Chondrocyte (in vitro differentiated cells): ENCODE results near the gene MYDGF. TPM values are rescaled to one million over a fixed set of nuclear protein-coding genes. Genes with fewer than 3 reads are reported as not detected.

ENCODE experiments used
- DNase-seq: peaks from one replicate; pipeline ENCODE4 v3.0.0; 2021; ENCODE audit warnings: mixed read lengths, low spot score
- H3K27ac Mint-ChIP-seq: one replicate; pipeline ENCODE4 v1.8.0; 2021; ENCODE audit warnings: mild to moderate bottlenecking, moderate library complexity, mixed read lengths; ENCODE audit not compliant: unreplicated experiment
- H3K27me3 Mint-ChIP-seq: 2 replicates; pipeline ENCODE4 v1.8.0; 2021; ENCODE audit warnings: low read depth, mixed read lengths
- H3K36me3 Mint-ChIP-seq: 2 replicates; pipeline ENCODE4 v1.8.0; 2021; ENCODE audit warnings: low read depth, mixed read lengths
- H3K4me1 Mint-ChIP-seq: 2 replicates; pipeline ENCODE4 v1.8.0; 2021; ENCODE audit warnings: low read depth, mild to moderate bottlenecking, mixed read lengths
- H3K4me3 Mint-ChIP-seq: one replicate; pipeline ENCODE4 v1.8.0; 2021; ENCODE audit warnings: mild to moderate bottlenecking, moderate library complexity, mixed read lengths; ENCODE audit not compliant: unreplicated experiment
- H3K9me3 Mint-ChIP-seq: 2 replicates; pipeline ENCODE4 v1.8.0; 2021; ENCODE audit warnings: low read depth, mixed read lengths
- total RNA-seq: library from RNA; stranded (reverse); gene quantifications from 3 replicates; pipeline ENCODE4 v1.2.1, GENCODE V29; 2021
- TF ChIP-seq, protein P1 (sequence below): fragments of 200-600 bp; sonication (generic); IDR thresholded peaks from 2 replicates; pipeline ENCODE4 v1.5.0; 2021; ENCODE audit warnings: antibody characterized with exemption, mild to moderate bottlenecking, moderate library complexity

The MYDGF gene
- total RNA-seq, 1 donor from 2014 or later: 124 TPM

DNA sequence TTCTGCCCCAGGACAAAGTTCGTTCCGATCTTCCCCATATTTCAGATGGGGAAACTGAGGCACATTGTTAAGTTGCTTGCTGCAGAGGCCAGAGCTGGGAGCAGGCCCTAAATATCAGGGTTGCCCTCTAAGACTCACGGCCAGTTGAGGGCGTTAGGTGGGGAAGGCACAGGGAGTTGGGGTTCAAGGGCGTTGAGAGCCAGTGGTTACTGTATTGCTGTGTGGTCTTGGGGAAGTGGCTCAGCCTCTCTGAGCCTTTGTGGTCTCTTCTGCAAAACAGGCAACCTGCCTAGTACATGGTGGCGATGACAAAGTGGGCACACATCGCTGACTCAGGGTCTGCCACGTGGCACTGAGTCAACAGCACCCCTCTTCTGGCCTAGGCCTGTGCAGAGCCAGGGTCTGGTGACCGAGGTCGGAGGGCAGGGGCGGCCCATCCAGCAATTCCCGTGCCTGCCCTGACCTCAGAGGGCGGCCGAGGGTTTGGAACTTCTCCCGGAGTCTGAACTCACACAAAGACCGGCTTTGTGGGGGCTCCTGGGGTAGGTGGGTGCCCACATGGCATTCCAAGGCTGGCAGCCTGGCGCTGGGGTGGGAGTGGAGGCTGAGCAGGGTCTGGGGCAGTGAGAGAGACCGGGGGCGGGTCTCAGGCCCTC lies 20.6 kb downstream of the MYDGF start:
- Mint-ChIP-seq H3K9me3 (no peaks in the 10 kb centered on the region), H3K27me3 (no peaks in the 10 kb centered on the region), H3K36me3 (no peaks in the 10 kb centered on the region), H3K4me3 (no peak overlapping the region), H3K27ac (no peak overlapping the region), H3K4me1 (peaks cover 5% of the 10 kb centered on the region)
- TF ChIP-seq, protein P1, sequence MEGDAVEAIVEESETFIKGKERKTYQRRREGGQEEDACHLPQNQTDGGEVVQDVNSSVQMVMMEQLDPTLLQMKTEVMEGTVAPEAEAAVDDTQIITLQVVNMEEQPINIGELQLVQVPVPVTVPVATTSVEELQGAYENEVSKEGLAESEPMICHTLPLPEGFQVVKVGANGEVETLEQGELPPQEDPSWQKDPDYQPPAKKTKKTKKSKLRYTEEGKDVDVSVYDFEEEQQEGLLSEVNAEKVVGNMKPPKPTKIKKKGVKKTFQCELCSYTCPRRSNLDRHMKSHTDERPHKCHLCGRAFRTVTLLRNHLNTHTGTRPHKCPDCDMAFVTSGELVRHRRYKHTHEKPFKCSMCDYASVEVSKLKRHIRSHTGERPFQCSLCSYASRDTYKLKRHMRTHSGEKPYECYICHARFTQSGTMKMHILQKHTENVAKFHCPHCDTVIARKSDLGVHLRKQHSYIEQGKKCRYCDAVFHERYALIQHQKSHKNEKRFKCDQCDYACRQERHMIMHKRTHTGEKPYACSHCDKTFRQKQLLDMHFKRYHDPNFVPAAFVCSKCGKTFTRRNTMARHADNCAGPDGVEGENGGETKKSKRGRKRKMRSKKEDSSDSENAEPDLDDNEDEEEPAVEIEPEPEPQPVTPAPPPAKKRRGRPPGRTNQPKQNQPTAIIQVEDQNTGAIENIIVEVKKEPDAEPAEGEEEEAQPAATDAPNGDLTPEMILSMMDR: no peak
- DNase-seq: no peak

DNA sequence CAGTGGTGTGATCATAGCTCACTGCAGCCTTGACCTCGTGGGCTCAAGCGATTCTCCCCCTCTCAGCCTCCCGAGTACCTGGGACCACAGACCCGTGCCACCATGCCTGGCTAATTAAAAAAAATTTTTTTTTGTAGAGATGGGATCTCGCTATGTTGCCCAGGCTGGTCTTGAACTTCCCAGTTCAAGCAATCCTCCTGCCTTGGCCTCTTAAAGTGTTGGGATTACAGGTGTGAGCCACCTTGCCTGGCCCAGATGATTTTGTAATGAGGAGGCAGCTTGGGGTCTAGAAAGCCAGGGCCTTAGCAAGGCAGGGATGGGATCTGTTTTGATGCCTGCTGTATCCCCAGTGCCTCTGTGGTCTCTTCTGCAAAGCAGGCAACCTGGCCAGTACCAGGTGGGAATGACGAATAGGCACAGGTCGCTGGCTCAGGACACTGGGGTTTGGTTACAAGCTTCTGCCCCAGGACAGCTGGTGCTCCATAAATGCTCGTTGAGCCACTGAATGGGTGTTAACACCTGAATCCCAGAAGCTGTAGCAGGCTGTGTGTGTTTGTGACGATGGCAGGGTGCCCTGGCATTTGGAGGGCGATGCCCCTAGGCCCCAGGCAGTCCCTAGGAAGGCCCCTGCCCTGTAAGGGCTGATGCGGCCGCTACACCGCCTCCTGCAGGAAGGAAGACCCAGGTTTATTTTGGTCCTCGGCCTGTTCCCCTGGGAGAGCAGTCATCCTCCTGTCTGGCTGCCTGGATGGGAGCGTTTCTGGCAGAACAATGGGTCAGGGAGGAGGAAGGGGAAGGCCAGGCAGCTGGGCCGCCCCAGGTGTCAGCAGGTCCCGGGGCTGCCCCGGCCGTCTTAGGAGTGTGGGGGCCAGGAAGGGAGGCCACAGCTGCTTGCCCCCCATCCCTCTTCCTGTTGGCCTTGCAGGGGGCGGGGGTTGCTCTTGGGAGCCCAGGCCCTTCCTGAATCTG lies 22.2 kb downstream of the MYDGF start:
- Mint-ChIP-seq H3K27me3 (no peaks in the 10 kb centered on the region), H3K4me3 (no peak overlapping the region), H3K36me3 (no peaks in the 10 kb centered on the region), H3K4me1 (peaks cover 5% of the 10 kb centered on the region), H3K27ac (no peak overlapping the region), H3K9me3 (no peaks in the 10 kb centered on the region)
- TF ChIP-seq, protein P1: peak; percentile 65
- no peak for DNase-seq

GRCh38 chr19:4645718-4646117 lies 24.4 kb downstream of the MYDGF start:
- DNase-seq: no peak
- Mint-ChIP-seq H3K4me1 (peaks cover 5% of the 10 kb centered on the region), H3K36me3 (no peaks in the 10 kb centered on the region), H3K27ac (no peak overlapping the region), H3K9me3 (no peaks in the 10 kb centered on the region), H3K4me3 (no peak overlapping the region), H3K27me3 (no peaks in the 10 kb centered on the region)
- TF ChIP-seq, protein P1: no peak

DNA sequence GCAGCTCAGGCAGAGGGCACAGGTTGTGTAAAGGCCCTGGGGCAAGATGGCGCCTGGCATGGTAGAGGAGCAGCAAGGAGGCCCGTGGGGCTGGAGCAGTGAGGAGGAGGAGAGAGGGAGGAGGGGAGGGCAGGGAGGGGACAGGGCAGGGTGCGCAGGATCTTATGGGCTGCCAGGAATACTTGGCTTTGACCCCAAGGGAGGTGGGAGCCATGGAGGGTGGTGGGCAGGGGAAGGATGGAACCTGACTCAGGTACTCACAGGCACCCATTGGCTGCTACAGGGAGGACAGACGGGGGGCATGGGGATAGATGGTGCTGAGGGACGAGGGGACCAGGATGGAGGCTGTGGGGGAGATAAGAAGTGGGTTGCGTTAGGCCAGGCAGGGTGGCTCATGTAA lies 27.5 kb downstream of the MYDGF start:
- TF ChIP-seq, protein P1: no peak

DNA sequence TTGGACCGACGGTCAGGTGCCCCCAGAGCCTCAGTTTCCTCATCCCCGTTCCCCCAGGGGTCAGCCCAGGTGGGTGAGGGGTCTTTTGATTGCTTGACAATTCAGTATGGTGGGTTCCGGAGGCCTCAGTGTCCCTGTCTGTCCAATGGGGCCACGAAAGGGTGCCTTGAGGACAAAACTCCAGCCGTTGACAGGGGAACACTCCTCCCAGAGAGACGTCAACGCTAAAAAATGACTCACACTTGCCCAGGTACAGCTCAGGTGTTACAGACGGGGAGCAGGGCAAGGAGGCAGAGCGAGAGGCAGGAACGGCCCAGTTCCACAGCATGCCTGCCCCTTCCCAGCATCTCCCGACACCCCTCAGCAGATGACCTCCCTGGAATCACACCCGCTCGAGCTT lies 29.0 kb downstream of the MYDGF start:
- Mint-ChIP-seq H3K9me3 (no peaks in the 10 kb centered on the region), H3K27me3 (no peaks in the 10 kb centered on the region), H3K36me3 (no peaks in the 10 kb centered on the region), H3K27ac (no peak overlapping the region), H3K4me1 (peaks cover 10% of the 10 kb centered on the region), H3K4me3 (no peak overlapping the region)
- TF ChIP-seq, protein P1: no peak
- DNase-seq: no peak

More for the DNA sequence above, 27.5 kb downstream of the MYDGF start:
- no peak overlapping the region for H3K27ac Mint-ChIP-seq
- no peaks in the 10 kb centered on the region for H3K9me3 Mint-ChIP-seq
- H3K27me3 Mint-ChIP-seq: no peaks in the 10 kb centered on the region
- DNase-seq: no peak
- H3K4me3 Mint-ChIP-seq: no peak overlapping the region
- no peaks in the 10 kb centered on the region for H3K36me3 Mint-ChIP-seq
- peaks cover 10% of the 10 kb centered on the region for H3K4me1 Mint-ChIP-seq
